ENCODE results near the gene ATP5PD.

DNA sequence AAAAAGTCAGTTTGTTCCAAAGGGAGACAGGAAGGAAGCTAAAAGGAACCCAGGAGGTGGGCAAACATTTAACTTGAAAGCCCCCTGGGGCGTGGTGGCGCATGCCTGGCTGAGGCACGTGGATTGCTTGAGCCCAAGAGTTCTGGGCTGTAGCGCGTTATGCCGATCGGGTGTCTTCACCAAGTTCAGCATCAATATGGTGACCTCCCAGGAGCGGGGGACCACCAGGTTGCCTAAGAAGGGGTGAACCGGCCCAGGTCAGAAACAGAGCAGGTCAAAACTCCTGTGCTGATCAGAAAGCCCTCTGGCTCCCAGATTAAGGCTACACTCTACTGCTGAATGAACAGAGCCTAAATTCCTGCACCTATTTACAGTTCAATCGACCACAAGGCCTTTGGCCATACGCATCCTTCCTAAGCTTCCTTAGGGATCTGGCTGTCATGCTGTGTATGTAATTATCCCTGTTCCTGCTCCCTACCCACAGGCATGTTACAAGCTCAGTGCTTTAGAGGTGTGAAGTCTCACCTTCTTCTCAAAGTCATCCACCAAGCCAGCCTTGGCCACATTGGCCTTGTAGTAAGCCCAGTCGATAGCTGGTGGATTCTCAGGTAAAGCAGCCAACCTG, 5.0 kb downstream of the ATP5PD start:
- TF ChIP-seq, protein P1, sequence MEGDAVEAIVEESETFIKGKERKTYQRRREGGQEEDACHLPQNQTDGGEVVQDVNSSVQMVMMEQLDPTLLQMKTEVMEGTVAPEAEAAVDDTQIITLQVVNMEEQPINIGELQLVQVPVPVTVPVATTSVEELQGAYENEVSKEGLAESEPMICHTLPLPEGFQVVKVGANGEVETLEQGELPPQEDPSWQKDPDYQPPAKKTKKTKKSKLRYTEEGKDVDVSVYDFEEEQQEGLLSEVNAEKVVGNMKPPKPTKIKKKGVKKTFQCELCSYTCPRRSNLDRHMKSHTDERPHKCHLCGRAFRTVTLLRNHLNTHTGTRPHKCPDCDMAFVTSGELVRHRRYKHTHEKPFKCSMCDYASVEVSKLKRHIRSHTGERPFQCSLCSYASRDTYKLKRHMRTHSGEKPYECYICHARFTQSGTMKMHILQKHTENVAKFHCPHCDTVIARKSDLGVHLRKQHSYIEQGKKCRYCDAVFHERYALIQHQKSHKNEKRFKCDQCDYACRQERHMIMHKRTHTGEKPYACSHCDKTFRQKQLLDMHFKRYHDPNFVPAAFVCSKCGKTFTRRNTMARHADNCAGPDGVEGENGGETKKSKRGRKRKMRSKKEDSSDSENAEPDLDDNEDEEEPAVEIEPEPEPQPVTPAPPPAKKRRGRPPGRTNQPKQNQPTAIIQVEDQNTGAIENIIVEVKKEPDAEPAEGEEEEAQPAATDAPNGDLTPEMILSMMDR (IDR thresholded peaks at IDR 0.05): no peak
- no peak for TF ChIP-seq POLR2A (IDR thresholded peaks at IDR 0.05)

Measured in thyroid gland (tissue), 4 donors.